Mucosa of descending colon (tissue), 3 donors: Measurements from ENCODE around the gene CAMK2D. TPM values are rescaled to one million over a fixed set of nuclear protein-coding genes. Genes with fewer than 3 reads are reported as not detected.

Source experiments
- ATAC-seq: fragments of 200-7000 bp; cut with Tn5 transposase; one replicate; pipeline ENCODE4 v1.9.1; 2020; ENCODE audit warnings: mild to moderate bottlenecking, moderate library complexity
- DNase-seq, 3 donors: peaks; one replicate each; pipeline ENCODE4 v3.0.0-alpha.2; 2020
- H3K36me3 ChIP-seq: fragments of 200-600 bp; one replicate; pipeline ENCODE4 v1.8.0; 2021; ENCODE audit warnings: low read depth, mild to moderate bottlenecking
- H3K4me1 ChIP-seq: fragments of 200-600 bp; one replicate; pipeline ENCODE4 v1.8.0; 2021; ENCODE audit warnings: low read depth, mild to moderate bottlenecking
- H3K4me3 ChIP-seq: fragments of 200-600 bp; one replicate; pipeline ENCODE4 v1.8.0; 2021; ENCODE audit warnings: mild to moderate bottlenecking
- H3K9me3 ChIP-seq: fragments of 200-600 bp; one replicate; pipeline ENCODE4 v1.8.0; 2021; ENCODE audit warnings: mild to moderate bottlenecking
- CTCF ChIP-seq: fragments of 200-600 bp; IDR thresholded peaks from one replicate; pipeline ENCODE4 v1.8.0; 2022; ENCODE audit warnings: antibody characterized with exemption, mild to moderate bottlenecking
- intact Hi-C, 2 donors: fragments of 100-400 bp; cut with DNase I in 1 of 2; cut with micrococcal nuclease in 1 of 2; formaldehyde crosslinking; loops; one replicate each; pipeline versions ENCODE4 v1.11.0 to v1.11.1; 2022; cut with DNase I, micrococcal nuclease
- total RNA-seq, 3 donors: library from RNA; stranded (reverse); fragmentation: NEBNext Ultra II Directional in 2 of 3; extraction: Animal tissue kit (Norgen Biotek cat#: 25700) in 2 of 3; gene quantifications; one replicate each; pipeline versions ENCODE4 v1.2.1 to v1.2.4, GENCODE V29; 2021 to 2023
- donor health status: DM: no; HTN: no; CAD: no; lungs with moderate emphysema.
- donor health status: DM: no; HTN: no; CAD: no.
- donor health status: DM: no; HTN: yes; CAD: no.

The CAMK2D gene
- total RNA-seq, 3 donors from 2014 or later, result 59.8 to 83.0 (median 77.3) TPM

- ATAC-seq (no peak), DNase-seq (no peak)
- H3K4me3 ChIP-seq, result no peak overlapping the region
- H3K9me3 ChIP-seq, result no peaks in the 10 kb centered on the region
- no peaks in the 10 kb centered on the region for H3K36me3 ChIP-seq
- no peaks in the 10 kb centered on the region for H3K4me1 ChIP-seq
- intact Hi-C loops, result loop anchor here in 1 of 2 donors (10.0 kb wide), 1 partner anchor 378 kb away; no protein-coding TSS in a partner anchor
- no peak for TF ChIP-seq CTCF
These were observed 11.5 kb upstream of the CAMK2D start for GRCh38 chr4:113773014-113773413.

GRCh38 chr4:113772319-113772718 lies 10.8 kb upstream of the CAMK2D start:
- Histone ChIP-seq H3K9me3 (no peaks in the 10 kb centered on the region), H3K4me3 (no peak overlapping the region), H3K4me1 (no peaks in the 10 kb centered on the region), H3K36me3 (no peaks in the 10 kb centered on the region)
- intact Hi-C loops, result loop anchor here in 1 of 2 donors (10.0 kb wide), 1 partner anchor 378 kb away; no protein-coding TSS in a partner anchor
- no peak for TF ChIP-seq CTCF
- ATAC-seq (no peak), DNase-seq (no peak)

- ATAC-seq, result no peak
- H3K4me1 ChIP-seq, result no peaks in the 10 kb centered on the region
- DNase-seq, result no peak
- intact Hi-C loops, result loop anchor here (10.0 kb wide), 2 partner anchors 225 to 375 kb away; no protein-coding TSS in a partner anchor
- H3K9me3 ChIP-seq, result no peaks in the 10 kb centered on the region
- H3K36me3 ChIP-seq, result no peaks in the 10 kb centered on the region
- no peak overlapping the region for H3K4me3 ChIP-seq
- no peak for TF ChIP-seq CTCF
These were observed 8.2 kb upstream of the CAMK2D start for GRCh38 chr4:113769744-113770143.

- Histone ChIP-seq H3K36me3 (no peaks in the 10 kb centered on the region), H3K9me3 (no peaks in the 10 kb centered on the region), H3K4me3 (no peak overlapping the region), H3K4me1 (no peaks in the 10 kb centered on the region)
- ATAC-seq (no peak), DNase-seq (no peak)
- no peak for TF ChIP-seq CTCF
- intact Hi-C loops, result loop anchor here in 1 of 2 donors (10.0 kb wide), 1 partner anchor 224 kb away; no protein-coding TSS in a partner anchor
These were observed 7.4 kb upstream of the CAMK2D start for GRCh38 chr4:113768952-113769351.

GRCh38 chr4:113766882-113767281 lies 5.3 kb upstream of the CAMK2D start:
- intact Hi-C loops, result loop anchor here in 1 of 2 donors (10.0 kb wide), 1 partner anchor 222 kb away; no protein-coding TSS in a partner anchor
- H3K9me3 ChIP-seq, result no peaks in the 10 kb centered on the region
- ATAC-seq (peak; percentile 34), DNase-seq (no peak)
- no peak overlapping the region for H3K4me3 ChIP-seq
- H3K4me1 ChIP-seq, result no peaks in the 10 kb centered on the region
- TF ChIP-seq CTCF, result no peak
- peaks cover 6% of the 10 kb centered on the region for H3K36me3 ChIP-seq
